Measurements from ENCODE around the gene LYPLAL1. TPM values are rescaled to one million over a fixed set of nuclear protein-coding genes. Genes with fewer than 3 reads are reported as not detected.

LYPLAL1 gene
- polyA plus RNA-seq, 1 experiment, result 30.1 TPM

DNA sequence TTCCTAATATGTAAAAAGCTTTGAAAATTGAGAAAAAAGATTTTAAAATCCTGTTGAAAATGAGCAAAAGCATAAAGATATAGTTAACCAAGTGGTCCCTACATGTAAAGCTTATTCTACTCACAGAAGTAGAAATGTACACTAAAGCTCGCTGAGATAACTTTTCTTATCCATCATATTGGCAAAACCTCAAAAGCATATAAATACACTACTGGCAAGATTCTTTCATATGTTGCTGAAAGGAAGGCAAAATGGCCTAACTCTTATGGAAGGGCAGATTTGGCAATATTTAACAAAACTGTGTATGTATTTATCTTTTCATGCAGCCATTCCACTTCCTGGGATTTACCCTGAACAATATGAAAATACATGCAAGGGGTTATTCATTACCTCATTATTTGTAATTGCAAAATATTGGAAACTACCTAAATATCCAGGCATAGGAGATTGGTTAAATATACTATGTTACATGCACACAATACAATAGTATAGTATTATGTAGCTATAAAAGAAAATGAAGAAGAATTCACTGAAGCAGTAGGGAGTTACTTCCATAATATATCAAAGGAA lies 43.2 kb upstream of the LYPLAL1 start:
- no peaks in the 10 kb centered on the region for H3K9me3 ChIP-seq (ENCODE audit: control insufficient read depth, insufficient read depth, low read length)
- H3K27ac ChIP-seq (ENCODE audit: low read depth, low read length), result no peak overlapping the region
- no peaks in the 10 kb centered on the region for H3K27me3 ChIP-seq (ENCODE audit: control insufficient read depth, insufficient read depth, low read length)
- TF ChIP-seq, protein P1, sequence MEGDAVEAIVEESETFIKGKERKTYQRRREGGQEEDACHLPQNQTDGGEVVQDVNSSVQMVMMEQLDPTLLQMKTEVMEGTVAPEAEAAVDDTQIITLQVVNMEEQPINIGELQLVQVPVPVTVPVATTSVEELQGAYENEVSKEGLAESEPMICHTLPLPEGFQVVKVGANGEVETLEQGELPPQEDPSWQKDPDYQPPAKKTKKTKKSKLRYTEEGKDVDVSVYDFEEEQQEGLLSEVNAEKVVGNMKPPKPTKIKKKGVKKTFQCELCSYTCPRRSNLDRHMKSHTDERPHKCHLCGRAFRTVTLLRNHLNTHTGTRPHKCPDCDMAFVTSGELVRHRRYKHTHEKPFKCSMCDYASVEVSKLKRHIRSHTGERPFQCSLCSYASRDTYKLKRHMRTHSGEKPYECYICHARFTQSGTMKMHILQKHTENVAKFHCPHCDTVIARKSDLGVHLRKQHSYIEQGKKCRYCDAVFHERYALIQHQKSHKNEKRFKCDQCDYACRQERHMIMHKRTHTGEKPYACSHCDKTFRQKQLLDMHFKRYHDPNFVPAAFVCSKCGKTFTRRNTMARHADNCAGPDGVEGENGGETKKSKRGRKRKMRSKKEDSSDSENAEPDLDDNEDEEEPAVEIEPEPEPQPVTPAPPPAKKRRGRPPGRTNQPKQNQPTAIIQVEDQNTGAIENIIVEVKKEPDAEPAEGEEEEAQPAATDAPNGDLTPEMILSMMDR (IDR thresholded peaks at IDR 0.05; ENCODE audit: low read depth, low read length), result no peak
- ChIA-PET POLR2A (no interaction called here), CTCF (interaction anchor here (0.6 kb wide), 1 partner anchor 287 kb away, joined by 3 read pairs; no protein-coding TSS in a partner anchor)
- H3K4me3 ChIP-seq (ENCODE audit: low read depth, low read length), result no peak overlapping the region
- DNase-seq (ENCODE audit: low read depth, low spot score), result no peak

DNA sequence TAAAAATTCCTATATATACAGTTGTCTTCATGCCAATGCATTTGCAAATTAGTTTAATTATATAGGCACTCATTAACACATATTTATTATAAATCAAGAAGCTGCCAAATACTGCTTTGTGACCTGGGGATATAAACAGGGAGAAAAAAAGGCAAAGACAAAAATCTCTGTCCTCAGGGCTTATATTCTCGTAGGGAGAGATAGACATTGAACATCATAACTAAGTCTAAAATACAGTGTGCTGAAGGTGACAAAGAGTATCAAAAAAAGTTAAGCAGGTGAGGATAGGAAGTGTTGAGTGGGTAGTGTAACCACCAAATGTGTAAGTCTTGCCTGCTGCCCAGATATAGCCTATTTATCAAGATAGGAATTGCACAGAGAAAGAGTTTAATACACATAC lies 40.7 kb upstream of the LYPLAL1 start:
- H3K27ac ChIP-seq (ENCODE audit: low read depth, low read length), result no peak overlapping the region
- TF ChIP-seq, protein P1 (IDR thresholded peaks at IDR 0.05; ENCODE audit: low read depth, low read length), result no peak
- H3K9me3 ChIP-seq (ENCODE audit: control insufficient read depth, insufficient read depth, low read length), result no peaks in the 10 kb centered on the region
- no peak for DNase-seq (ENCODE audit: low read depth, low spot score)
- ChIA-PET POLR2A (no interaction called here), CTCF (no interaction called here)
- no peak overlapping the region for H3K4me3 ChIP-seq (ENCODE audit: low read depth, low read length)
- H3K27me3 ChIP-seq (ENCODE audit: control insufficient read depth, insufficient read depth, low read length), result no peaks in the 10 kb centered on the region

DNA sequence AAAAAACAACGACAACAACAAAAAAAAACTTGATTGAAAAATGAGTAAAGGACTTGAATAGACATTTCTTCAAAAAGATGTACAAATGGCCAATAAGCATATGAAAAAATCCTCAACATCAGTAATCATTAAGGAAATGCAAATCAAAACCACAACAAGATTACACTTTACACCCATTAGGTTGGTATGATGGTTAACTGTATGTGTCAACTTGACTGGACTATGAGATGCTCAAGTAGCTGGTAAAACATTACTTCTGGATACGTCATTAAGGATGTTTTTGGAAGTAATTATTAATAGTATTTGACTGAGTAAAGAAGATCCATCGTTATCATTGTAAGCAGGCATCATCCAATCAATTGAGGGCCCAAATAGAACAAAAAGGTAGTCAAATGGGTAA lies 34.9 kb upstream of the LYPLAL1 start:
- ChIA-PET CTCF (no interaction called here), POLR2A (no interaction called here)
- no peak overlapping the region for H3K4me3 ChIP-seq (ENCODE audit: low read depth, low read length)
- TF ChIP-seq, protein P1 (IDR thresholded peaks at IDR 0.05; ENCODE audit: low read depth, low read length), result no peak
- H3K27me3 ChIP-seq (ENCODE audit: control insufficient read depth, insufficient read depth, low read length), result no peaks in the 10 kb centered on the region
- no peaks in the 10 kb centered on the region for H3K9me3 ChIP-seq (ENCODE audit: control insufficient read depth, insufficient read depth, low read length)
- no peak for DNase-seq (ENCODE audit: low read depth, low spot score)
- H3K27ac ChIP-seq (ENCODE audit: low read depth, low read length), result no peak overlapping the region

DNA sequence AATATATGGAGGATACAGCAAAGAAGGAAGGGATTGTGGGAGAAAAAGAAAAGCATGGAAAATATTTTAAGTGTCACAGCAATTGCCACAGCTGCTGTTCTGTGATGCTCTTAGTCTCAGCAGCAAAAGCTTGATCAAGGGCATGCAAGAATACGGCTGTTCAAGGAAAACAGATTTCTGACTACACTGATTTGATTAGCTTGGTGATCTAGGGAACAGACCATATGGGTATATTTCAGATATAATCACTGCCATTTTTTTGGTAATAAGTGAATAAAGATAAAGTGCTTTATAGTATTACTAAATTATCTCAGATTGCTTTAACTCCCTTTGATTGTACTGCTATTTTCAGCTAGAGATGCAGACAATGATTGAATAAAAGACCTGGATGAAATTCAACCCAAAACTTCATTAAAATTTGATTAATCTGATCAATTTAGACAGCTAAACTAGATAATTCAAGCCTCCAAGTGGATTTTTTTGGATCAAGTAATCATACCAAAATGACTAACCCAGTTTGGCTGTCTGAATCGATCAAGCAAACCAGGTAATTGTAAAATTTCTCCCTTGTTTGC lies 33.3 kb upstream of the LYPLAL1 start:
- TF ChIP-seq, protein P1 (IDR thresholded peaks at IDR 0.05; ENCODE audit: low read depth, low read length), result no peak
- ChIA-PET CTCF (no interaction called here), POLR2A (no interaction called here)
- Histone ChIP-seq H3K9me3 (ENCODE audit: control insufficient read depth, insufficient read depth, low read length) (no peaks in the 10 kb centered on the region), H3K27me3 (ENCODE audit: control insufficient read depth, insufficient read depth, low read length) (no peaks in the 10 kb centered on the region), H3K4me3 (ENCODE audit: low read depth, low read length) (no peak overlapping the region), H3K27ac (ENCODE audit: low read depth, low read length) (no peak overlapping the region)
- no peak for DNase-seq (ENCODE audit: low read depth, low spot score)

DNA sequence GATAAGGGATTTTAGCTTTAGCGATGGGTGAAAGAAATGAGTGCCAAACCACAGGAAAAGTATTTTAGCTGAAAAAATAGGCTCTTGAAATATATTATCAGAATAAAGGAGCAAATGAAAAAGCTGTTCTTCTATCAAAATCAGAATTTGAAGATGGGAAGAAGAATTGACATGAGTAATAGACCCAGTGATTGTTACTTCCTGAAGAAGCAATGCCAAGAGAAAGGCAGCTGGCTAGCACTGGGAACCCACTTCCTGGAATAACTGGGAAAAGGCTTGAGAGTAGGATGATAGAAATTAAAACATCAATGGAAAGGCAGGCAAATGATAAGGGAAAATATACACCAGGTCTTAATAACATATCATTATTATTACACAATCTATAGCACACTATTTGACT lies 29.9 kb upstream of the LYPLAL1 start:
- Histone ChIP-seq H3K27ac (ENCODE audit: low read depth, low read length) (no peak overlapping the region), H3K27me3 (ENCODE audit: control insufficient read depth, insufficient read depth, low read length) (no peaks in the 10 kb centered on the region), H3K9me3 (ENCODE audit: control insufficient read depth, insufficient read depth, low read length) (no peaks in the 10 kb centered on the region), H3K4me3 (ENCODE audit: low read depth, low read length) (no peak overlapping the region)
- TF ChIP-seq, protein P1 (IDR thresholded peaks at IDR 0.05; ENCODE audit: low read depth, low read length), result no peak
- POLR2A ChIA-PET, result no interaction called here
- CTCF ChIA-PET, result no interaction called here
- DNase-seq (ENCODE audit: low read depth, low spot score), result no peak
